ENCODE results near the gene GULP1. TPM values are rescaled to one million over a fixed set of nuclear protein-coding genes. Genes with fewer than 3 reads are reported as not detected.

The GULP1 gene
- 100 to 1,000 TPM in 2 of 4 donors, 10 to 100 TPM in 2; 14.3 to 128 (median 95.7) TPM for total RNA-seq

GRCh38 chr2:188291617-188292347 lies at the start of gene GULP1:
Gene GULP1, plus strand, starts transcription at chr2:188291874. Its CDS starts 185,829 bp downstream, at chr2:188477703.
- intact Hi-C loops (cut with DNase I; ENCODE audit: low total_unique reads): no loop called here
- H3K9me3 ChIP-seq: no peaks in the 10 kb centered on the region
- peak within 1 kb of the TSS; percentile 98 to 99 for H3K27ac ChIP-seq
- peak; percentile 79 to 80 for DNase-seq
- no peaks in the 10 kb centered on the region for H3K36me3 ChIP-seq
- TF ChIP-seq, protein P1, sequence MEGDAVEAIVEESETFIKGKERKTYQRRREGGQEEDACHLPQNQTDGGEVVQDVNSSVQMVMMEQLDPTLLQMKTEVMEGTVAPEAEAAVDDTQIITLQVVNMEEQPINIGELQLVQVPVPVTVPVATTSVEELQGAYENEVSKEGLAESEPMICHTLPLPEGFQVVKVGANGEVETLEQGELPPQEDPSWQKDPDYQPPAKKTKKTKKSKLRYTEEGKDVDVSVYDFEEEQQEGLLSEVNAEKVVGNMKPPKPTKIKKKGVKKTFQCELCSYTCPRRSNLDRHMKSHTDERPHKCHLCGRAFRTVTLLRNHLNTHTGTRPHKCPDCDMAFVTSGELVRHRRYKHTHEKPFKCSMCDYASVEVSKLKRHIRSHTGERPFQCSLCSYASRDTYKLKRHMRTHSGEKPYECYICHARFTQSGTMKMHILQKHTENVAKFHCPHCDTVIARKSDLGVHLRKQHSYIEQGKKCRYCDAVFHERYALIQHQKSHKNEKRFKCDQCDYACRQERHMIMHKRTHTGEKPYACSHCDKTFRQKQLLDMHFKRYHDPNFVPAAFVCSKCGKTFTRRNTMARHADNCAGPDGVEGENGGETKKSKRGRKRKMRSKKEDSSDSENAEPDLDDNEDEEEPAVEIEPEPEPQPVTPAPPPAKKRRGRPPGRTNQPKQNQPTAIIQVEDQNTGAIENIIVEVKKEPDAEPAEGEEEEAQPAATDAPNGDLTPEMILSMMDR (IDR thresholded peaks at IDR 0.05): peak; percentile 41 to 80 (median 64)
- peak; percentile 10 to 28 for TF ChIP-seq POLR2A (IDR thresholded peaks at IDR 0.05)
- H3K27me3 ChIP-seq: no peaks in the 10 kb centered on the region
- peaks cover 0 to 11% of the 10 kb centered on the region in 2 donors for H3K4me1 ChIP-seq
- H3K4me3 ChIP-seq: peak within 1 kb of the TSS; percentile 76 to 90

DNA sequence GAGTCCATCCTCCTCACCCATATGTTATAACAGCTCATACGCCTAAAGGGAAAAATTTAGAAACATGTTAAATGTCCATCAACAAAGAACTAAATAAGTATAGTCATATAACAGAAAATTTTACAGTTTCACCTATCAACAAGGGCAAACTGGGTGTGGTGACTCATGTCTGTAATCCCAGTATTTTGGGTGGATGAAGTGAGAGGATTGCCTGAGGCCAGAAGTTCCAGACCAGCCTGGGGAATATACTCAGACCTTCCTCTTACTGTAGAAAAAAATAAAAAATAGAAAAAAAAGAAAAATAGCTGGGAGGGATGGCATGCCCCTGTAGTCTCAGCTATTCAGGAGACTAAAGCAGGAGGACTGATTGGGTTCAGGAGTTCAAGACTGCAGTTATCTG lies 48.3 kb upstream of the GULP1 start:
- Histone ChIP-seq H3K36me3 (no peaks in the 10 kb centered on the region), H3K27me3 (no peaks in the 10 kb centered on the region), H3K4me3 (no peak overlapping the region), H3K9me3 (no peaks in the 10 kb centered on the region), H3K4me1 (no peaks in the 10 kb centered on the region), H3K27ac (no peak overlapping the region)
- TF ChIP-seq, protein P1 (IDR thresholded peaks at IDR 0.05): no peak
- DNase-seq: no peak
- intact Hi-C loops (cut with DNase I; ENCODE audit: low total_unique reads): no loop called here

DNA sequence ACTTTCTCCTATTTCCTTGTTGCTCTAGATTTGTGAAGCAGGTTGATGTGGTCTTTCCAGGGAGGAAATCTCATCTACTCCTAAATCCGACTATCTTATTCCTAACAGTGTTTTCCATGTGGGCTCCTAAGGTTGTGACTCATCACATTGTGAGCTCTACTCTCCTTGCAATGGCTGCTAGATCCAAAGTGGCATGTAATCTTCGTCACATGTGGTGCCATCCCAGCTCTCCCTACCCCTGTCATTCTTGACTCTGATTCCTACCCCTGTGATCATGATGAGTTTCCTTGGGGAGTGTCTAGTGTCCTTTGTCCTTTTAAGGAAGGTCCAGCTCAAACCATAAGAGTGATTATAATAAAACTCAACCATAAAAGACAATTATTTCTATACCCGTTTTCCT lies 47.3 kb upstream of the GULP1 start:
- Histone ChIP-seq H3K36me3 (no peaks in the 10 kb centered on the region), H3K27ac (no peak overlapping the region), H3K4me3 (no peak overlapping the region), H3K27me3 (no peaks in the 10 kb centered on the region), H3K4me1 (no peaks in the 10 kb centered on the region), H3K9me3 (no peaks in the 10 kb centered on the region)
- DNase-seq: no peak
- no peak for TF ChIP-seq POLR2A (IDR thresholded peaks at IDR 0.05)
- TF ChIP-seq, protein P1 (IDR thresholded peaks at IDR 0.05): no peak
- intact Hi-C loops (cut with DNase I; ENCODE audit: low total_unique reads): no loop called here

GRCh38 chr2:188245230-188245629 lies 46.4 kb upstream of the GULP1 start:
- no peak overlapping the region for H3K4me3 ChIP-seq
- intact Hi-C loops (cut with DNase I; ENCODE audit: low total_unique reads): no loop called here
- H3K9me3 ChIP-seq: no peaks in the 10 kb centered on the region
- TF ChIP-seq, protein P1 (IDR thresholded peaks at IDR 0.05): no peak
- TF ChIP-seq POLR2A (IDR thresholded peaks at IDR 0.05): no peak
- H3K27me3 ChIP-seq: no peaks in the 10 kb centered on the region
- DNase-seq: no peak
- H3K4me1 ChIP-seq: no peaks in the 10 kb centered on the region
- H3K36me3 ChIP-seq: no peaks in the 10 kb centered on the region
- no peak overlapping the region for H3K27ac ChIP-seq

GRCh38 chr2:188248513-188248912 lies 43.2 kb upstream of the GULP1 start:
- H3K27me3 ChIP-seq: no peaks in the 10 kb centered on the region
- H3K9me3 ChIP-seq: no peaks in the 10 kb centered on the region
- no peak for DNase-seq
- intact Hi-C loops (cut with DNase I; ENCODE audit: low total_unique reads): no loop called here
- H3K27ac ChIP-seq: no peak overlapping the region
- no peak for TF ChIP-seq POLR2A (IDR thresholded peaks at IDR 0.05)
- TF ChIP-seq, protein P1 (IDR thresholded peaks at IDR 0.05): no peak
- H3K4me1 ChIP-seq: no peaks in the 10 kb centered on the region
- no peak overlapping the region for H3K4me3 ChIP-seq
- H3K36me3 ChIP-seq: no peaks in the 10 kb centered on the region

Data from uterus (tissue), 4 donors.